Measurements from ENCODE around the gene ANKS1B.

The ANKS1B gene

GRCh38 chr12:98741196-98741555 is 1243.6 kb downstream of the ANKS1B start:
- DNase-seq: no peak

- DNase-seq: no peak
Observed at GRCh38 chr12:98740751-98741150, 1244.0 kb downstream of the ANKS1B start.

DNA sequence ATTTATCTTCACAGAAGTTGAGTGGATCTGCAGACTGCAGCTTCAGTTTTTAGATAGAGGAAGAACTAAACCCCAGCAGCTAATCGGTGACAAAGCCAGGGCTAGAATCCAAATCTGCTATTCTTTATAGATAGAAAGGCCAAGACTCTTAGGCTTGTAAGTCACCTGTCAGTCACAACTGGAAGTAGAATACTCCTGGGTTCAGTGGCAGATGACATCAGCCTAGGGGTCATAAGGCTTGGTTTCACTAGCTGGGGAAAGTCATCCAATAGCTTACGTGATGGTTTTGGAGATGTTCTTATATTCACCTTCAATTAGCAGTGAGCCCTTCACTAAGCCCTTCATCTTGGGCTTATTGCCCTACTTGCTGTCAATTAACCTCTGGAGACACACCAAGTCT is 1246.2 kb downstream of the ANKS1B start:
- DNase-seq: no peak

GRCh38 chr12:98738002-98738401 is 1246.7 kb downstream of the ANKS1B start:
- DNase-seq: no peak

DNA sequence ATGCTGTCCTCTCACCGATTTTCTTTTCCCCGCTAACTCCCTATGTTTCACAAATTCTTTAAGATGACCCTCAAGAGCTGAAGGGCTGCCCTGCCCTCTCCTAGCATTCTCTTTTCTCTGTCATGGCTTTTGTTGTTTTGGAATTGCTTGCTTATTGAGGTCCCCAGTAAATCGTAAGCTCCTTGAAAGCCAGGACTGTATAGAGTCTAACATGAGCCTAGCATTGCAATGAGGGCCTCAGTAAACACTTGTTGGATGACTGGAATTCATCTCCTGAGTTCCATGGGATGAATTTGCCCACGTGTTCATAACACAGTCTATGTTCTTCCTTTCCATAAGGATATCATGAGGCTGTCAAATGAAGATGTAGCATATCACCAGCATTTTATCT is 1247.4 kb downstream of the ANKS1B start:
- no peak for DNase-seq

- DNase-seq: no peak
Observed at GRCh38 chr12:98736352-98737321, 1248.1 kb downstream of the ANKS1B start.

DNA sequence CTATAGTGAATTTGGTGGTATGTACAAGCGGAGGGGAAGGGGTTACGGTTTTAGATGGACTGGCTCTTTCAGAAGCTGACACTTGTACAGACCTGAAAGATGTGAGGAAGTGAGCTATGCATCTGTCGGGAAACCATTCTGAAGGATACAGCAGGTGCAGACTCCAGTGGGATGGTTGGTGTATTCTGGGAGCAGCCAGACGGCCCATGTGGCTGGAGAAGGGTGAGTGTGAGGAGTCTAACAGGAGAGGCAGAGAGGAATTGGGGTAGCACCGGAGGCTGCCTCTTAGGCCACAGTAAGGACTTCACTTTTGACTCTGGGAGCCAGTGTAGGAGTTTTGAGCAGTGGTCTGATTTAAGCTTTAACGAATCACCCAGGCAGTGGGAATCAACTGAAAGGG is 1248.9 kb downstream of the ANKS1B start:
- no peak for DNase-seq

- DNase-seq: no peak
Observed at GRCh38 chr12:98733667-98734350, 1250.9 kb downstream of the ANKS1B start.

DNA sequence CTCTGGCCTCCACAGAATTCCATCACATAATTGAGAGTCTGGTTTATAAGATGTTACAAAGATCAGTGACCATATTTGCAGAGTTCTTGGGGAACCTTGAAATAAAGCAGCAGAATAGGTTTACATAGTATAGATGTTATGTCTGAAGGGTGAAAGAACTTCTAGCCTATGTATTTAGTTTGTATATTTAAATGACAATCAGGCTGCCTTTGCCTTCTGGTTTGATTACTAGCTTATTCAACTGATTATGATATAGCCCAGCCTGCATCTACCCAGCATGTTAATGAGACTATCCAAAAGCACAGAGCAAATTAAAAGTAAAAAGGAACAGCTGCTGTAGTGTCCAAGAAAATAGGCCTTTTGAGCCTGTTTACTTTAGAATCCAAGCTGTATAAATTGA is 1254.3 kb downstream of the ANKS1B start:
- no peak for DNase-seq

- DNase-seq: no peak
Observed at GRCh38 chr12:98727196-98727595, 1257.5 kb downstream of the ANKS1B start.

DNA sequence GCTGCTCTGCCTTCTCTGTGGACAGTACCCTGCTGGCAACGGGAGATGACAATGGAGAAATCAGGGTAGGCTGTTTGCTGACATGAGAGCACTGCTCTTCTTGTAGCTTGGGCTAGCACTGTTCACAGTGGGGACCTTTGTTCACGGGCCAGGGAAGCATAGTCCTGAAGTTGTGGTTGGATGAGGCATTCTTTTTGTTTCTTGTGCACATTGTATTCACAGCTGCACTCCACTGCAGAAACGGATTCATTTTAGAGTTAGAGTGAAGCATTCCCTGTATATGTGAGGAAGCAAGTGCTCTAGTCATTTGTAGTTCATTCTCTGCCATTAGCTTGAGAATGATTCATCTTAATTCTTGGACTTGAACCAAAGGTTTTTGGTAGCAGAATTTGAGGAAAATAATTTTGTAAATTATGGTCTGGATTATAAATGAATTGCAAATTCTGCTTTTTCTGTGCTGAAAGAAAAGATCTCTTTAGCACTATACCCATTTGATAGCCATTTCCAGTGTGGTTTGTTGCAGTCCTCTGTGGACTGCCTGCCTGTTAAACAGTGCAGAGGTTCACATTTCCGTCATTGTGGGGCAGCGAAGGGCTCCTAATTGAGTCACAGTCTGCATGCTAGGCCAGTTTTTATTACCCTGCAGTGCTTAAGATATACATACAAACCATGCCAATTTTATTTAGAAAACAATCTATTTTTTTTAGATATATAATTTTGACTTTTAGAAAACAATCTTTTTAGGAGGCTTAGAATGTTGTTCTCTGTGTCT is 1259.1 kb downstream of the ANKS1B start:
- DNase-seq: peak in 1 of 2 experiments; percentile 27

DNA sequence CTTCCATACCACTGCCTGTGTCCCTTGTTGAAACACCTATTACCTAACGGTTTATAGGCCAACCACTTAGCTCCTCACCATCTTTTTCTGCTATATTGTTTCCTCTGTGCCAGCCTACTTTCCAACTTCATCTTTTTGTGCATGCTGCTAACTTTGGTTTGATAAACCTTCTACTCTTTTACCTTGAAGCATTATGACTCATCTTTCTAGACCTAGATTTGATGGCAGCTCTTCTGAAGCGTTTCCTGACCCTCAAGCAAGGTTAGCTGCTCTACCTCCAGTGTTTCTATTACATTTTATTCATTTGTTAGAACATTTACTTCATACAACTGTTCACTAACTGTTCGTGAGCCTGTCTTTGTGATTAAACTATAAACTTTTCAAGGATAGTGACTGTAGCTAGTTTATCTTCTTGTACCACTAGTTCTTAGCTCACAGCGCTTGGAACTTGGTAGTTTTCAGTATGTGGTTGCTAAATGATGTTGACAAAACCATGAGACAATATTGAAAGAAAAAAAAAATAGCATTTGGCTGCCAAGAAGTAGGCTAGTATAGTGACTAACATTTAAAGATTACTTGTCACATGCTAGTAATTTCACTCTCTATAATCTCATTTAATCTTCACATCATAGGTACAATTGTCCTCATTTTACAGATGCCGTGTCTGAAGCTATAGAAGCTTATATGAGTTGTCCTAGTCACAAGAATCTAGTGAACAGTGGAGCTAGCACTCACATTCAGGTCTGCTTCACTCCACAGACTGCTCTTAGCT is 1260.2 kb downstream of the ANKS1B start:
- DNase-seq: no peak

DNA sequence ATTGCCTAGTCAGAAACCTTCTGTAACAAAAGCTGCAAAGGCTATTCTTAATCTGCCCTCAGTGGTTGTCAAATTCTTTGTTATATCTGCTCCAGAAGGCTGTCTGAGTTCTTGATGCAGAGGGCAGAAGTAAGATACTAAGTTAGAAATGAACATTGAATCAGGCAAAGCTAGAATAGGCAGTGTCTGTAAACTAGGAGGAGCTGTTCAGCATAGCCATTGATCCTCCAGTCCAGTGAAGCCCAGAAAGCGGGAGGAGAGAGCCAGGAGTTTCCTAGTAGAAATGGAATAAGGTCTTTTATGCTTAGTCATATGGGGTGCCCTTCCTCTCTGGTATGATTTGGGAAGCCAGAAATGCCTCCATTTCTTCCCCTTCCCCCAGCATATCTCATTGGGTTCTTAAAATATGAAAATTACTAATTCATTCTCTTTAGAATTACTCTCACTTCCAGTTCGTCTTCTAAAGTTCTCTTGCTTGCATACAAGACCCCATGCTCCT is 1263.5 kb downstream of the ANKS1B start:
- no peak for DNase-seq

- DNase-seq: no peak
Observed at GRCh38 chr12:98719515-98720504, 1264.9 kb downstream of the ANKS1B start.

DNA sequence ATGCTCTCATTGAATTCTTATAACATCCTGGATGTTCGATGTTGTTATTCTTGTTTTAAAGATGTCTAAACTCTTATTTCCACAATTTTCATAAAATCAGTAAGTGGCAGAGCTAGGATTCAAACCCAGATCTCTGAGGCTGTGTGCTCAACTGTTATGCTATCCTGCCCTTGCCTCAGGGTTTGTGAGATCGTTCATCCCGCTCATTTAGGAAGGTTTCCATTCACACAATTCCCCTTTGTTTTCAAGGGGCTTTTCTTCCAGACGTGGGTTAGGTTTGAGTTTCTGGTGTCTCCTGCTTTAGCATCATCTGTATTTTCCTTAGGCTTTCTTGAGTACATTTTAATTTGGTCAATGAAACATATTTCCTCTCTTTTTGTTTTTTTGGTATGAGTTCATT is 1270.3 kb downstream of the ANKS1B start:
- no peak for DNase-seq

- no peak for DNase-seq
Observed at GRCh38 chr12:98709022-98709421, 1275.7 kb downstream of the ANKS1B start.

GRCh38 chr12:98701166-98701565 is 1283.6 kb downstream of the ANKS1B start:
- DNase-seq: no peak

GRCh38 chr12:98699586-98699985 is 1285.2 kb downstream of the ANKS1B start:
- DNase-seq: no peak

DNA sequence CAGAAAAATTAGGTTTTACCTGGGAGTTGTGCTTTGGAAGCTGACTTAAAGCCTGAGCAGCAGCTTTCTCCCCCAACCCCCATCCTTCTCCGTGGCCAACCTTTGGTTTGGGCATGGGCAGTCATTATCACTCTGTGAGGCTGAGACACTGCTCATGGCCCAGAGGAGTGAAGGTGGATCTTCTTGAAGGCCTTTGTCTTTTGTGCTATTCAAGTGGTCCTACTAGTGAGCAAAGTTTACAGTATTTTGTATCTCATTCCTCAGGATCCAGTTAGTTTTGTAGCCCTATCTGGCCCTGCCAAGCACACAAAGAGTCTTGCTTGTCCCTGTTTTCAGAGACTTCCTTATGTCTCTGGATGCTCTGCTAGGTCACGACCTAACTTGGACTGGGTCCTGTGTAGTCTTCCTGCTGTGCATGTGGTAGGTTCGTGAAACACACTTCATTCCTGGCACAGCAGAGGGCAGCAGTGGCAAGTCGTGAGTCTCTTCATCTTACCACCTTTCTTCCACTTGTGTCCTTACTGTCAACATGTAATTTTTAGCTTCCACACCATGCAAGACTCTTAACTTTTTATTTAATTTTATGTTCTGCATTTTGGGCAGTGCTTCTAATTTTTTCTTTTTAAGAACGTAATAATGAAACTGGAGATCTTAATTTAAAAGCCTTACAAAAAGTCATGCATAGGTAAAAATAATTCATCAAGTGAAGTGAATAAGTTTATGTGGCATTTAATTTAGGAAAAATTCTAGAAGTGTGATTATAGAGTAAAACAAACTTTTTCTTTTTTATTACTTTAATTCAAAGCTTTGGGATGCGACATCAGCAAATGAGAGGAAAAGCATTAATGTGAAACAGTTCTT is 1285.9 kb downstream of the ANKS1B start:
- peak in 1 of 2 experiments; percentile 2 for DNase-seq

DNA sequence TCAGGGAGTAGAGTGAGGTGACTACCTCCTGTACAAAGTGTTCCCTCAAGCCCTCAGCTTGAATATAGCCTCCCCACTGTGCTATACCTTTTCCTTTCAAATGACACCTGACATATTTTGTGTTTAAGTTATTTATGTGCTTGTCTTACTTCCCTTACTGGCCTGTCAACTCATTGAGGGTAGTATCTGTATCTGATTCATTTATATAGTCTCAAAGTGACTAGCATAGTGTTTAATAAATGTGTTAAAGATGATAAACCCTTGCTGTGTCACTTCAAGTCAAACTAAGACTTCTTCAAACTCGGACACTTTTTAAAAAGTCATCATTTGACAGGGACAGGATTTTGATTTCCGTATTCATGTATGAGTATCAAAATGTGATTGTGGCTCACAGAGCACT is 1287.5 kb downstream of the ANKS1B start:
- no peak for DNase-seq

Data from cerebellar nuclear complex (tissue), 1 donor.